NOMO-1 treated with dmso at 0.1 percent for 144 hours (cell line): Measurements from ENCODE around the gene NEU1.
"Not testable (repeated sequence)": the region's sequence is repeated elsewhere in the genome, so short reads cannot be mapped to it uniquely, and the experiment has no call there.

Experiments
- DNase-seq: peaks from one replicate; lab custom pipeline; 2025; ENCODE audit not compliant: unreplicated experiment; lab: John Stamatoyannopoulos, UW

Gene NEU1

GRCh38 chr6:31875877-31876276 is 13.3 kb upstream of the NEU1 start:
- DNase-seq, result no peak

GRCh38 chr6:31874836-31875572 is 12.4 kb upstream of the NEU1 start:
- no peak for DNase-seq

DNA sequence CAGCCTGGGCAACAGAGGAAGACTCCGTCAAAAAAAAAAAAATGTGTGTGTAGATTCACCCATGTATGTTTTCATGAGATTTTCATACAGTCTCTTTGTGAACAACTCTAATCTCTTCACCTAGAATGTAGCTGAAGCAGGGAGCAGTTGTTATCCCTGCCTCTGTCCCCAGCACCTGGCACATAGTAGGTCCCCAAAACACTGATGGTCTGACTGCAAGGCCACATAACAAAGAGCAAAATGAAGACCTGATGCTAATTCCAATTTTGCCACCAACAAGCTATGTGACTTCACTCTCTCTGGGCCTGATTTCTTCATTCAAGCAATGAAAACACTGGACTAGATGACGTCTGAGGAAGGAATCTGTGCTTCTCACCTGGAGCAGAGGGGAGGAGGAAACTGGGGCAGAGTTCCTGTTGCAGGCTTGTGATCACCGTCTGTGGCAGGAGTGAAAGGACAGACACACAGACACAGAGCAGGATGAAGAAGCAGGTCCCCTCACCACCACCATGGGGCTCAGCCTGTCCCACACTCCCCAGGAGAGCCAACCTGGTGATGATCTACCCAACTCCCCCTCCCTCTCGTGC is 11.6 kb upstream of the NEU1 start:
- no peak for DNase-seq

DNA sequence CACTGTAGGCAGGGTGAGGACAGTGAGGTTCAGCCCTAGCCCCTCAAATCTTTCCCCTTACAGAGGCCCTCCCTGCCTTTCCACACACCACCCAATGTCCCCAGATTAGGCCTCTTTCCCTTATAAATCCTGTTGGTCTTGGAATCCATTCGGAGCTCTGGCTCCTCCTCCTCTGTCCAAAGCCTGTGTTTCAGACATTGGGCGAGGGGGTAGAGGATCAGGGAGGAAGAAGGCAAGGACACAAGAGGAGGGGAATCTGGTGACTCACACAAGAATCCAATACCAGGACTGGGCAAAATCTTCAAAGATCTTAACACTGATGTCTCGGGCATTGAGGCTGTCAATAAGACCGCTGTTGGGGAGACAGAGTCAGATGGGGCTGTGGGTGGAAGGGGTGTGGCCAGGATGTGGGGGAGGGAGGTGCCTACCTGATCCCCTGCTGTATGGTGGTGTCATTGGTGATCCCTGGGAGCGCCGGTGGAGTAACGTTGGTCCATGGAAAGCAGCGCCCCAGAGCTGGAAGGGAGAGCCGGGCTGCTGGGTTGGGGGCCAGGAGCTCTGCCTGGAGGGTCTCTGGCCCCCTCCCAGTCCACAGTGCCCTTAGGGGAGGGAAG is 8.5 kb upstream of the NEU1 start:
- no peak for DNase-seq

GRCh38 chr6:31870385-31870921 is 7.8 kb upstream of the NEU1 start:
- no peak for DNase-seq

- DNase-seq, result no peak
These were observed 6.7 kb upstream of the NEU1 start for GRCh38 chr6:31869343-31869742.

DNA sequence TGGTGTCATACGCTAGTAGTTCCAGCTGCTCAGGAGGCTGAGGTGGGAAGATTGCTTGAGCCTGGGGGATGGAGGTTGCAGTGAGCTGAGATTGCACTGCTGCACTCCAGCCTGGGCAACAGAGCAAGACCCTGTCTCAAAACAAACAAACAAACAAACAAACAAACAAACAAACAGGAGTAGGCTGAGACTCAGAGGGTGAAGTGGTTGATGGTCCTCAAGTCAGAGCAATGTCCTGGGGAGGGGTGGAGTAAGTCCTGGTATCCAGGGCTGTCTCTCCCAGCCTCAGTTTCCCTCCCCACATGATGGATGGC is 6.0 kb upstream of the NEU1 start:
- not testable (repeated sequence) for DNase-seq

- DNase-seq, result no peak
These were observed 2.8 kb upstream of the NEU1 start for GRCh38 chr6:31865205-31866118.

DNA sequence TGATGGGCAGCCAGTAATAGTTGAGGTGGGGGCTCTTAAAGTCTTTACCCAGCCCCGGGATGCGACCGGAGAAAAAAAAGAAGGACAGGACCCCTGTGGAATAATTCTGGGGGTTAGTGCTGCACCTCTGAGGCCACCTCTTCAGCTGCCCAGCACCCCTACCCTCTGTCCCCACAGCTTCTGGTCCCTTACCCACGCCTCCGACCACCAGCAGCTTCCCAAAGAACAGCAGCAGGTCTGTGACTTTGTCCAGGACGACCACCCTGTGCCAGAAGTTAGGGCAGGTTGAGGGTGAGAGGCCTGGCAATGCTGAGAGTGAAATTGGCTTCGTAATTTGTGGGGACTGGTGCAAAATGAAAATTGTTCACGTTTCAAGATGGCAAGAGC is 2.2 kb upstream of the NEU1 start:
- DNase-seq, result no peak

- not testable (repeated sequence) for DNase-seq
These were observed 1.5 kb upstream of the NEU1 start for GRCh38 chr6:31864123-31864562.

DNA sequence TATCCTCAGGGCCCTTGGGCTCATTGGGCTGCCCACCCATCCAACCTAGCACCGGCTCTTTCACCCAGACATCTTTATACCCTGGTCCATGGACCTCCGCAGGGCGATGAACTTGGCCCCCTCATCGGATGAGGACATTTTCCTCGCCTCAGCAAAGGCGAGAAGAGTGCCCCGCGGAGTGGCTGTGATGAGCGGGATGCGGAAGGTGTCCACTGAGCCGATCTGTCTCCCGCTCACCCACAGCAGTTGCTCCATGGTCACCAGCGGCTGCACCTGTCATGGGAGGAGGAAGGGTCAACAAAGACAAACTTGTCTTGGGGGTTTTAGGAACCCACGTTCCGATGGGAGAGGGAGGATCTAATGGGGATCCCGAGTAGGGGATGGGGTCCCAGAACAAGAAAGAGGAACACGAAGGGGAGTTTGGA is 690 bp downstream of the NEU1 start:
- no peak for DNase-seq

- no peak for DNase-seq
These were observed 1.5 kb downstream of the NEU1 start for GRCh38 chr6:31861150-31861549.

DNA sequence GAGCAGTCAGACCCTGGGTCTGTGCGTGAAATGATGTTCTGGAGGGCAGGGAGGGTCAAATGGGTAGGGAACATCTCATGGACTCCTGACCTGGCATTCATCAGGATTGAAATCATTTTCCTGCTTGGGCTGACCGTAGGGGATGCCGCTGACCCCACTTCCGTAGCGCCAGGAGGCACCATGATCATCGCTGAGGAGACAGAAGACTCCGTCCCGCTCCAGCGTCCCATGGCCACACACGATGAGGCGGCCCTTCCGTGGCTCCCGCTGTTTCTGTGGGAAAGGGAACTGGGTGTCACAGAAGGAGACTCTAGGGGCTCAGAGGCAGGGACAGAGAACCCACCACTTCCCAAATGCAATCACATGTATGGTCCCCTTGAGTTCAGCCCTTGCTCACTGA is 2.3 kb downstream of the NEU1 start:
- no peak for DNase-seq

DNA sequence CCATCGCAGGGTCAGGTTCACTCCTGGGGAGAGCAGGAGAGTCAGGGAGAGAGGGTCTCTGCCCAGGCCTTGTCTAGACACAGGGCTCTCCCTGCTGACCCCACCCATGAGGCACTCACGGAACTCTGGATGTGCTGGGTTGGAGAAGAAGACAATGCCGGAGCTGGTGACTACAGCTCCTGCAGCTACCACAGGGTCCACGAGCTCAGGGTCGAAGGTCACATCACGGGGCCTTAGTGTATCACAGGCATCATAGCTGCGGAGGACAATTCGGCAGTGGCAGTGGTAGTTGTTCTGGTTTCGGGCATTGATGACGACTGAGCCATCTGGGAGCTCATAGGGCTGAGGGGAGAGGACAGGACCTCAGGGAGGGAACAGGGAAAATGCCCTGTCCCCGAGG is 2.7 kb downstream of the NEU1 start:
- no peak for DNase-seq

GRCh38 chr6:31858707-31859106 is 3.9 kb downstream of the NEU1 start:
- no peak for DNase-seq

DNA sequence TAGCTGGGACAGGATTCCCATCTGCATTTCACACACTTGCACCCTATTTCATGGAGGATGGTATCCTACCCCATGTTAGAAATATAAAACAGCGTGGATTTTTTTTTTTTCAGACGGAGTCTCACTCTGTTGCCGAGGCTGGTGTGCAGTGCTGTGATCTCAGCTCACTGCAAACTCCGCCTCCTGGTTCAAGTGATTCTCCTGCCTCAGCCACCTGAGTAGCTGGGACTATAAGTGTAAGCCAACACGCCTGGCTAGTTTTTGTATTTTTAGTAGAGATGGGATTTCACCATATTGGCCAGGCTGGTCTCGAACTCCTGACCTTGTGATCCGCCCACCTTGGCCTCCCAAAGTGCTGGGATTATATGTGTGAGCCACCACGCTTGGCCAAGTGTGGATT is 4.8 kb downstream of the NEU1 start:
- DNase-seq, result not testable (repeated sequence)

DNA sequence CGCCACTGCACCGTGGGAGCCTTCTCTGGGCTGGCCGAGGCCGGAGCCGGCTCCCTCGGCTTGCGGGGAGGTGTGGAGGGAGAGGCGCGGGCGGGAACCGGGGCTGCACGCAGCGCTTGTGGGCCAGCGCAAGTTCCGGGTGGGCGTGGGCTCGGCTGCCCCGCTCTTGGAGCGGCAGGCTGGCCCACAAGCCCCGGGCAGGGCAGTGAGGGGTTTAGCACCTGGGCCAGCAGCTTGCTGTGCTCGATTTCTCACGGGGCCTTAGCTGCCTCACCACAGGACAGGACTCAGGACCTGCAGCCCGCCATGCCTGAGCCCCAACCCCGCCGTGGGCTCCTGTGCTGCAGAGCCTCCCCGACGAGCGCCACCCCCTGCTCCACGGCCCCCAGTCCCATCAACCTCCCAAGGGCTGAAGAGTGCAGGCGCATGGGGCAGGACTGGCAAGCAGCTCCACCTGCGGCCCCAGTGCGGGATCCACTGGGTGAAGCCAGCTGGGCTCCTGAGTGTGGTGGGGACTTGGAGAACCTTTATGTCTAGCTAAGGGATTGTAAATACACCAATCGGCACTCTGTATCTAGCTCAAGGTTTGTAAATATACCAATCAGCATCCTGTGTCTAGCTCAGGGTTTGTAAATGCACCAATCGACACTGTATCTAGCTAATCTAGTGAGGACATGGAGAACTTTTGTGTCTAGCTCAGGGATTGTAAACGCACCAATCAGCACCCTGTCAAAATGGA is 10.5 kb downstream of the NEU1 start:
- DNase-seq, result not testable (repeated sequence)

DNA sequence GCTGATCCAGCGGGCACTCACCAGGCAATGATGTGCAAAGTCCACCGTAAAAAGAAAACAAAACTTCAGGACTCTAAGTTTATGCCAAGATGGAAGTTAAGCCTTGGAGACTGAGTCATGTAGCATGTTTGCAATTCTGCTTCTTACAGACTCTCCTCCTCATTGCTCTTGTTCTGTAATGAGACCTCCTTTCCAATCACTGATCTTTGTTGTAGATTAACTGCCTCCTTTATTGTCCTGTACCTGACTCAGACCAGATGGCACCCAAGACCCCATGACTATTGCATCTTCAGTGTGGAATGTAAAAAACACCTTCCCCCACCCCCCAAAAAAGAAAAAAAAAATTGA is 11.2 kb downstream of the NEU1 start:
- no peak for DNase-seq

DNA sequence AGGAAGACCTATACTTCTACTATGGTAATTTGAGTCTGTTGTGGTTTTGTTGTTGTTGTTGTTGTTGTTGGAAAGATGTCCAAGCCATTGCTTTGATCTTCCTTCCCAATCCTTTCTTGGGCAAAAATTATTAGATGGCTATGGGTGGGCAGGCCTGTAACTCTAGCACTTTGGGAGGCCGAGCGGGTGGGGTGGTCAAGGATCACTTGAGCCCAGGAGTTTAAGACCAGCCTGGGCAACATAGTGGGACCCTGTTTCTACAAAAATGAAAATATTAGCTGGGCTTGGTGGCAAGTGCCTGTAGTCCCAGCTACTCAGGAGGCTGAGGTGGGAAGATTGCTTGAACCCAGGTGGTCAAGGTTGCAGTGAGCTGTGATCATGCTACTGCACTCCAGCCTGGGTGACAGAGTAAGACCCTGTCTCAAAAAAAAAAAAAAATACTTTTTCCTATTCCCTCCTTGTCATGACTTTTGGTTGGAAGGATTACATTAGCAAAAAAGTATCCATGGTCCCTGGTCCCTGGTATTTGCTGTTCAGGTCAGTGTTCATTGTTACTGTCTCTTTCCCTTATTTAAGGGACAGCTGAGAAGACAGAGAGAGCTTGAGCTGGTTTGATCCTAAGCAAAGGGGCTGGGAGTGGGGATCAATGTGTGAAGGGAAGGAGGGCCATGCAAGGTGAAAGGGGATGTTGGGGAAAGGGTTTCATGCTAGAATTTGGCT is 11.7 kb downstream of the NEU1 start:
- DNase-seq, result no peak
